Measurements from ENCODE around the gene TMEM115. TPM values are rescaled to one million over a fixed set of nuclear protein-coding genes. Genes with fewer than 3 reads are reported as not detected.

Gene TMEM115
- polyA plus RNA-seq, 3 donors = 30.9 to 35.9 (median 32.3) TPM

- DNase-seq (ENCODE audit: low read depth in 3 of 3, low spot score in 2 of 3) = no peak
These were observed 5.0 kb downstream of the TMEM115 start for GRCh38 chr3:50354186-50354764.

GRCh38 chr3:50353245-50354004 lies 5.9 kb downstream of the TMEM115 start:
- DNase-seq (ENCODE audit: low read depth in 3 of 3, low spot score in 2 of 3) = no peak

GRCh38 chr3:50352781-50353180 lies 6.5 kb downstream of the TMEM115 start:
- DNase-seq (ENCODE audit: low read depth in 3 of 3, low spot score in 2 of 3) = no peak

- no peak for DNase-seq (ENCODE audit: low read depth in 3 of 3, low spot score in 2 of 3)
These were observed 8.0 kb downstream of the TMEM115 start for GRCh38 chr3:50351323-50351697.

GRCh38 chr3:50350527-50351322 lies 8.6 kb downstream of the TMEM115 start, which contains the start of the genes CYB561D2 and NPRL2:
Gene CYB561D2 (plus strand): TSS chr3:50350862. CDS start chr3:50351434, 572 bp downstream.
Gene NPRL2 (minus strand): TSS chr3:50350775. CDS start chr3:50350652, 123 bp downstream.
- peak in 2 of 3 donors; percentile 84 to 85 for DNase-seq (ENCODE audit: low read depth in 3 of 3, low spot score in 2 of 3)

- DNase-seq (ENCODE audit: low read depth in 3 of 3, low spot score in 2 of 3) = no peak
These were observed 9.2 kb downstream of the TMEM115 start for GRCh38 chr3:50350213-50350526.

GRCh38 chr3:50347187-50347813 lies 12.0 kb downstream of the TMEM115 start:
- DNase-seq (ENCODE audit: low read depth in 3 of 3, low spot score in 2 of 3) = no peak

- DNase-seq (ENCODE audit: low read depth in 3 of 3, low spot score in 2 of 3) = no peak
These were observed 13.6 kb downstream of the TMEM115 start, which contains the start of gene ZMYND10 for GRCh38 chr3:50345586-50346234. Gene ZMYND10 (minus strand): TSS chr3:50345732. CDS start chr3:50345579, 153 bp downstream.

- DNase-seq (ENCODE audit: low read depth in 3 of 3, low spot score in 2 of 3) = no peak
These were observed 14.3 kb downstream of the TMEM115 start for GRCh38 chr3:50345008-50345407.

- DNase-seq (ENCODE audit: low read depth in 3 of 3, low spot score in 2 of 3) = no peak
These were observed 16.3 kb downstream of the TMEM115 start for GRCh38 chr3:50342813-50343633.

GRCh38 chr3:50341996-50342650 lies 17.2 kb downstream of the TMEM115 start:
- DNase-seq (ENCODE audit: low read depth in 3 of 3, low spot score in 2 of 3) = no peak

- no peak for DNase-seq (ENCODE audit: low read depth in 3 of 3, low spot score in 2 of 3)
These were observed 17.8 kb downstream of the TMEM115 start for GRCh38 chr3:50341537-50341936.

GRCh38 chr3:50340448-50341329 lies 18.6 kb downstream of the TMEM115 start, which contains the start of gene RASSF1:
Gene RASSF1 (minus strand): TSS chr3:50340836. CDS start chr3:50340805, 31 bp downstream.
- no peak for DNase-seq (ENCODE audit: low read depth in 3 of 3, low spot score in 2 of 3)

GRCh38 chr3:50340147-50340447 lies 19.2 kb downstream of the TMEM115 start:
- DNase-seq (ENCODE audit: low read depth in 3 of 3, low spot score in 2 of 3) = no peak

- no peak for DNase-seq (ENCODE audit: low read depth in 3 of 3, low spot score in 2 of 3)
These were observed 19.7 kb downstream of the TMEM115 start for GRCh38 chr3:50339485-50340146.

GRCh38 chr3:50338965-50339364 lies 20.4 kb downstream of the TMEM115 start:
- DNase-seq (ENCODE audit: low read depth in 3 of 3, low spot score in 2 of 3) = no peak

- DNase-seq (ENCODE audit: low read depth in 3 of 3, low spot score in 2 of 3) = peak in 2 of 3 donors; percentile 95 to 96
These were observed 22.0 kb downstream of the TMEM115 start for GRCh38 chr3:50337175-50337861.
